A204.1 (cell line): ENCODE results near the gene ZNF205.

Source experiments
- FAIRE-seq: peaks from 2 replicates; lab custom pipeline; 2012; peaks lifted over from hg19 to GRCh38; lab: Jason Lieb, UNC

Gene ZNF205

GRCh38 chr16:3084969-3085670, 27.3 kb upstream of the ZNF205 start:
- no peak for FAIRE-seq

GRCh38 chr16:3085868-3086595, 26.4 kb upstream of the ZNF205 start:
- no peak for FAIRE-seq

- FAIRE-seq, result no peak
Measured at GRCh38 chr16:3086596-3087242, 25.7 kb upstream of the ZNF205 start.

- no peak for FAIRE-seq
Measured at GRCh38 chr16:3087243-3088235, 24.8 kb upstream of the ZNF205 start.

- FAIRE-seq, result no peak
Measured at GRCh38 chr16:3088450-3088849, 23.9 kb upstream of the ZNF205 start.

GRCh38 chr16:3088925-3089716, 23.3 kb upstream of the ZNF205 start:
- no peak for FAIRE-seq

GRCh38 chr16:3089717-3090592, 22.4 kb upstream of the ZNF205 start:
- FAIRE-seq, result no peak

- FAIRE-seq, result no peak
Measured at GRCh38 chr16:3091551-3091950, 20.8 kb upstream of the ZNF205 start.

- no peak for FAIRE-seq
Measured at GRCh38 chr16:3092501-3092941, 19.9 kb upstream of the ZNF205 start.

- no peak for FAIRE-seq
Measured at GRCh38 chr16:3094289-3095027, 17.9 kb upstream of the ZNF205 start.

- FAIRE-seq, result no peak
Measured at GRCh38 chr16:3095869-3096268, 16.5 kb upstream of the ZNF205 start.

- FAIRE-seq, result no peak
Measured at GRCh38 chr16:3096362-3096761, 16.0 kb upstream of the ZNF205 start.

- FAIRE-seq, result no peak
Measured at GRCh38 chr16:3097266-3097665, 15.1 kb upstream of the ZNF205 start.

- FAIRE-seq, result no peak
Measured at GRCh38 chr16:3098459-3099394, 13.7 kb upstream of the ZNF205 start, which contains the start of gene ZSCAN10. Gene ZSCAN10 (minus strand): TSS chr16:3099294. CDS start chr16:3092937, 6,357 bp downstream.

- no peak for FAIRE-seq
Measured at GRCh38 chr16:3099395-3099731, 13.0 kb upstream of the ZNF205 start.

GRCh38 chr16:3099732-3100499, 12.5 kb upstream of the ZNF205 start:
- FAIRE-seq, result no peak

GRCh38 chr16:3101018-3101840, 11.2 kb upstream of the ZNF205 start:
- no peak for FAIRE-seq
